ENCODE results near the gene MKNK2. TPM values are rescaled to one million over a fixed set of nuclear protein-coding genes. Genes with fewer than 3 reads are reported as not detected.

Gene MKNK2
- total and polyA plus RNA-seq, 2 donors (not counting 3 experiments of a cell fraction or from before 2014, with no cell fraction given), result 65.1 to 86.1 TPM

DNA sequence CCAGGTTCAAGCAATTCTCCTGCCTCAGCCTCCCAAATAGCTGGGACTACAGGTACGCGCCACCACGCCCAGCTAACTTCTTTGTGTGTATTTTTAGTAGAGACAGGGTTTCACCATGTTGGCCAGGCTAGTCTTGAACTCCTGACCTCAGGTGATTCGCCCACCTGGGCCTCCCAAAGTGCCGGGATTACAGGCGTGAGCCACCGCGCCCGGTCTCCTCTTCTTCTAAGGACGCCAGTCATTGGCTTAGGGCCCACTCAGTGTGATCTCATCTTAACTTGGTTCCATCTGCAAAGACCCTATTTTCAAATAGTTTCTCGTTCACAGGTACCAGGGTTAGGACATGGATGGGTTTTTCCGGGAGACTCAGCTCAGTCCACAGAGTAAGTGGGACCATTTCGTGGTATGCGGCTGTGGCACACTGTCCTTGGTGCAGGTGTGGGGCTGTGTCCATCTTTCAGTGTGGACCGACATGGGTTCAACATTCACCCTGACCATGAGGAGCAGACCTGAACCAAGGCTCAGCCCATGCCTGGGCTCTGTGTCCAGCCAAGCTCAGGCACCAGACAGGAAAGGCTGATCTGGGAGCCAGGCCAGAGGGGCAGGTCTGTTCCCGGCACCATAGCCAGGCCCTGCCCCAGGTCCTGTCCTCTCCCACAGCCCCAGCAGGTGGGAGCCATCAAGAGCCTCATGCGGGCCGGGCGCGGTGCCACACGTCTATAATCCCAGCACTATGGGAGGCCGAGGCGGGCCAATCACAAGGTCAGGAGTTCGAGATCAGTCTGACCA lies 2.8 kb upstream of the MKNK2 start:
- no peaks in the 10 kb centered on the region for H3K36me3 ChIP-seq (ENCODE audit: control insufficient read depth in 2 of 2, extremely low read depth in 1 of 2, insufficient read depth in 2 of 2, low read length in 2 of 2)
- no peak overlapping the region for H3K27ac ChIP-seq (ENCODE audit: insufficient read depth, low read depth, low read length)
- FAIRE-seq, result peak; percentile 62
- dilution Hi-C loops (cut with MboI; ENCODE audit: extremely low pct_ligation_motif_present, low sequenced_read_pairs) (no loop called here), intact Hi-C loops (cut with micrococcal nuclease) (no loop called here)
- H2AFZ ChIP-seq (ENCODE audit: low read depth, low read length), result peak overlapping the region; percentile 32
- no TSS peak for BruUV-seq (replicated peaks)
- no peaks in the 10 kb centered on the region for H3K9me1 ChIP-seq (replicated peaks; ENCODE audit: control insufficient read depth, extremely low read depth, insufficient read depth, low read length)
- TF ChIP-seq MYC (IDR thresholded peaks at IDR 0.05; ENCODE audit: low read depth, low read length) (no peak), CTCF (IDR thresholded peaks at IDR 0.05; ENCODE audit: extremely low read depth in 1 of 2, insufficient read depth in 1 of 2, low read depth in 1 of 2, low read length in 2 of 2) (no peak), POLR2AphosphoS5 (IDR thresholded peaks at IDR 0.05; ENCODE audit: insufficient read depth, low read depth, low read length) (no peak), EZH2 (IDR thresholded peaks at IDR 0.05; ENCODE audit: borderline replicate concordance, low read depth, low read length, severe bottlenecking) (no peak), GATA2 (IDR thresholded peaks at IDR 0.05; ENCODE audit: insufficient read depth, insufficient read length, low read depth, low read length) (no peak), FOS (IDR thresholded peaks at IDR 0.05; ENCODE audit: borderline replicate concordance, insufficient read depth, low read length) (no peak), POLR2A (IDR thresholded peaks at IDR 0.05; ENCODE audit: low read depth, low read length) (no peak), JUN (IDR thresholded peaks at IDR 0.05; ENCODE audit: borderline replicate concordance, insufficient read depth, insufficient read length, low read depth) (no peak)
- TF ChIP-seq, protein P1, sequence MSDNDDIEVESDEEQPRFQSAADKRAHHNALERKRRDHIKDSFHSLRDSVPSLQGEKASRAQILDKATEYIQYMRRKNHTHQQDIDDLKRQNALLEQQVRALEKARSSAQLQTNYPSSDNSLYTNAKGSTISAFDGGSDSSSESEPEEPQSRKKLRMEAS (IDR thresholded peaks at IDR 0.05; ENCODE audit: insufficient read depth, insufficient read length), result no peak
- peaks cover 19% of the 10 kb centered on the region for H3K79me2 ChIP-seq (ENCODE audit: control insufficient read depth, insufficient read depth, low read length)
- no peaks in the 10 kb centered on the region for H3K27me3 ChIP-seq (ENCODE audit: control insufficient read depth in 2 of 2, insufficient read depth in 2 of 2, low read length in 2 of 2)
- H3K4me2 ChIP-seq (ENCODE audit: insufficient read depth, low read length), result no peak overlapping the region
- no peak overlapping the region for H3K4me3 ChIP-seq (replicated peaks in 1 of 3; ENCODE audit: insufficient read depth in 1 of 3, low read depth in 1 of 3, low read length in 3 of 3)
- no peaks in the 10 kb centered on the region for H4K20me1 ChIP-seq (replicated peaks; ENCODE audit: control insufficient read depth, extremely low read depth, insufficient read depth, low read length)
- no peaks in the 10 kb centered on the region for H3K9me3 ChIP-seq (replicated peaks; ENCODE audit: control insufficient read depth, insufficient read depth, low read length)
- ChIA-PET POLR2A (no interaction called here), CTCF (interaction anchor here (1.0 to 3.2 kb wide), 3 partner anchors 12 to 25 kb away, joined by 5 to 17 read pairs (median 5); no protein-coding TSS in a partner anchor)
- H3K9ac ChIP-seq (replicated peaks; ENCODE audit: extremely low read depth, insufficient read depth, low read length), result no peak overlapping the region
- DNase-seq (ENCODE audit: low read depth, low spot score), result peak; percentile 69
- H3K4me1 ChIP-seq (ENCODE audit: control insufficient read depth, extremely low read depth, insufficient read depth, low read length), result peaks cover 17% of the 10 kb centered on the region

Measured in endothelial cell of umbilical vein (primary cell).